Keratinocyte (primary cell): ENCODE results near the gene COL21A1. TPM values are rescaled to one million over a fixed set of nuclear protein-coding genes. Genes with fewer than 3 reads are reported as not detected.

Experiments
- DNase-seq: peaks from one replicate; pipeline ENCODE4 v3.0.0-alpha.2; 2011; ENCODE audit warnings: low read depth, missing footprints, low spot score
- FAIRE-seq: peaks from 2 replicates; lab custom pipeline; 2011; peaks lifted over from hg19 to GRCh38; lab: Jason Lieb, UNC
- H2AFZ ChIP-seq: 2 replicates; pipeline ENCODE4 v1.6.0; 2012; ENCODE audit warnings: low read length, control low read depth, inconsistent platforms; ENCODE audit not compliant: control insufficient read depth
- H3K27ac ChIP-seq: 2 replicates; pipeline ENCODE4 v1.5.1; 2011; ENCODE audit warnings: low read length; ENCODE audit not compliant: control insufficient read depth, insufficient read depth
- H3K27me3 ChIP-seq: 3 replicates; pipeline ENCODE4 v1.6.0; 2011; ENCODE audit warnings: low read length; ENCODE audit not compliant: control insufficient read depth, insufficient read depth; ENCODE audit errors: extremely low read depth
- H3K36me3 ChIP-seq, 2 experiments: 2 replicates in 1 of 2; 3 replicates in 1 of 2; pipeline ENCODE4 v1.5.1; 2011; ENCODE audit warnings: low read length in 2 of 2, mild to moderate bottlenecking in 1 of 2; ENCODE audit not compliant: control insufficient read depth in 2 of 2, insufficient read depth in 2 of 2; ENCODE audit errors: extremely low read depth in 1 of 2
- H3K4me1 ChIP-seq: 3 replicates; pipeline ENCODE4 v1.5.1; 2011; ENCODE audit warnings: low read length; ENCODE audit not compliant: control insufficient read depth, insufficient read depth; ENCODE audit errors: extremely low read depth
- H3K4me2 ChIP-seq: 3 replicates; pipeline ENCODE4 v1.6.0; 2011; ENCODE audit warnings: low read depth, low read length; ENCODE audit not compliant: control insufficient read depth, insufficient read depth; ENCODE audit errors: extremely low read depth
- H3K4me3 ChIP-seq, 3 experiments: fragments of 200-600 bp in 1 of 3; sonication (generic) in 1 of 3; 2 replicates in 2 of 3; 3 replicates in 1 of 3; pipeline ENCODE4 v1.5.1; 2011 to 2016; ENCODE audit warnings: low read length in 3 of 3, mild to moderate bottlenecking in 3 of 3, control low read depth in 2 of 3, inconsistent platforms in 1 of 3, low read depth in 1 of 3, mixed read lengths in 1 of 3, mixed run types in 1 of 3, moderate library complexity in 1 of 3; ENCODE audit not compliant: control insufficient read depth in 2 of 3, insufficient read depth in 2 of 3; ENCODE audit errors: extremely low read depth in 1 of 3
- H3K79me2 ChIP-seq: 2 replicates; pipeline ENCODE4 v1.6.0; 2012; ENCODE audit warnings: low read length; ENCODE audit not compliant: control insufficient read depth, insufficient read depth
- H3K9ac ChIP-seq: 3 replicates; pipeline ENCODE4 v1.6.0; 2011; ENCODE audit warnings: low read length; ENCODE audit not compliant: control insufficient read depth, insufficient read depth; ENCODE audit errors: extremely low read depth
- H3K9me1 ChIP-seq: 3 replicates; pipeline ENCODE4 v1.6.0; 2011; ENCODE audit warnings: low read length; ENCODE audit not compliant: control insufficient read depth, insufficient read depth; ENCODE audit errors: extremely low read depth
- H3K9me3 ChIP-seq: 2 replicates; pipeline ENCODE4 v1.5.1; 2012; ENCODE audit warnings: low read depth, low read length; ENCODE audit not compliant: control insufficient read depth
- H4K20me1 ChIP-seq: 3 replicates; pipeline ENCODE4 v1.6.0; 2011; ENCODE audit warnings: low read length; ENCODE audit not compliant: control insufficient read depth, insufficient read depth; ENCODE audit errors: extremely low read depth
- CTCF ChIP-seq, 3 experiments: IDR thresholded peaks in 1 of 3; conservative IDR thresholded peaks in 1 of 3; optimal IDR thresholded peaks in 1 of 3; 2 replicates in 2 of 3; 3 replicates in 1 of 3; pipeline versions ENCODE3 to v1.5.1; 2011; ENCODE audit warnings: low read length in 3 of 3, mild to moderate bottlenecking in 3 of 3, moderate library complexity in 2 of 3, control low read depth in 1 of 3, inconsistent platforms in 1 of 3; ENCODE audit not compliant: insufficient read depth in 2 of 3; ENCODE audit errors: extremely low read depth in 1 of 3
- EZH2 ChIP-seq: IDR thresholded peaks from one replicate; pipeline ENCODE4 v1.6.1; 2012; ENCODE audit warnings: inconsistent platforms, mild to moderate bottlenecking, low read length, moderate library complexity
- dilution Hi-C: fragments of 300-500 bp; cut with MboI; formaldehyde crosslinking; loops from one replicate; pipeline ENCODE4 v1.7.0; 2020; ENCODE audit warnings: low sequenced_read_pairs; ENCODE audit not compliant: extremely low pct_ligation_motif_present
- polyA plus RNA-seq, 5 experiments: library from polyadenylated mRNA; depleted of rRNA in 3 of 5; stranded (reverse) in 3 of 5; stranded (forward) in 1 of 5; unstranded in 1 of 5; fragments of >200 nt; gene quantifications; 1 replicate in 1 of 5; 2 replicates in 3 of 5; 3 replicates in 1 of 5; pipeline versions ENCODE4 v1.2.1 to v1.2.3, GENCODE V29; 2011 to 2012; ENCODE audit warnings: missing spikeins in 2 of 5, low read depth in 1 of 5, low replicate concordance in 1 of 5

COL21A1 gene
- polyA plus RNA-seq, 1 donor (not counting 4 experiments of a cell fraction or from before 2014, with no cell fraction given), result 0.16 TPM

- no peak for FAIRE-seq
These were observed 12.1 kb downstream of the COL21A1 start for GRCh38 chr6:56235245-56235644.

DNA sequence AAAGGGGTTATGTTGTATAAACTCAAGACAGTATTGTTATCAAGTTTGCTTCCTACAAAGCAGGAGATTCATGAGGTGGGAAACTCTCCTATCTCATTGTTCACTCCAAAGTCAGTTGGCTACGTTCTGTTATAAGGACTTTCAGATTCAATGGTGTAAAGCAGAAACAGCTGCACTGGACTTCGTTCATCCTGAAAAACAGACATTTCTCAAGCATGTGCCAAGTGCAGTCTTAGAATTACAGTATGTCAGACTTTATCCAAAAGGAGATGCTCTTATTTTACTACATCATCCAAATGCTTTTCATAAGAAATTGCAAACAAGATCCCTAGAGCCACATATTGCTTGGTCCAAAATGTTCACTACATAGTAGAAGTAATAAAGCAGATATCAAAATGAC lies 14.9 kb downstream of the COL21A1 start:
- DNase-seq, result no peak
- no peaks in the 10 kb centered on the region for H3K79me2 ChIP-seq
- peaks cover 7% of the 10 kb centered on the region for H3K4me1 ChIP-seq
- H3K4me3 ChIP-seq, result no peak overlapping the region
- no peak for FAIRE-seq
- H4K20me1 ChIP-seq, result no peaks in the 10 kb centered on the region
- dilution Hi-C loops, result no loop called here
- no peaks in the 10 kb centered on the region for H3K9me1 ChIP-seq
- TF ChIP-seq EZH2 (no peak), CTCF (optimal IDR thresholded peaks at IDR 0.05 in 1 of 3, IDR thresholded peaks at IDR 0.05 in 1 of 3, conservative IDR thresholded peaks at IDR 0.05 in 1 of 3; ENCODE audit: extremely low read depth in 1 of 3, insufficient read depth in 2 of 3, low read length in 3 of 3) (no peak)
- H3K9me3 ChIP-seq, result no peaks in the 10 kb centered on the region
- H2AFZ ChIP-seq, result no peak overlapping the region
- H3K4me2 ChIP-seq, result no peak overlapping the region
- no peak overlapping the region for H3K27ac ChIP-seq
- no peaks in the 10 kb centered on the region for H3K36me3 ChIP-seq
- no peaks in the 10 kb centered on the region for H3K27me3 ChIP-seq
- no peak overlapping the region for H3K9ac ChIP-seq

More at GRCh38 chr6:56235245-56235644, 12.1 kb downstream of the COL21A1 start:
- Histone ChIP-seq H3K9me3 (no peaks in the 10 kb centered on the region), H3K4me1 (peaks cover 7% of the 10 kb centered on the region), H3K4me3 (no peak overlapping the region), H3K27me3 (no peaks in the 10 kb centered on the region), H4K20me1 (no peaks in the 10 kb centered on the region), H3K4me2 (no peak overlapping the region), H3K36me3 (no peaks in the 10 kb centered on the region), H3K9me1 (no peaks in the 10 kb centered on the region), H3K79me2 (no peaks in the 10 kb centered on the region), H3K27ac (no peak overlapping the region), H3K9ac (no peak overlapping the region), H2AFZ (no peak overlapping the region)
- DNase-seq, result no peak
- TF ChIP-seq CTCF (optimal IDR thresholded peaks at IDR 0.05 in 1 of 3, IDR thresholded peaks at IDR 0.05 in 1 of 3, conservative IDR thresholded peaks at IDR 0.05 in 1 of 3; ENCODE audit: extremely low read depth in 1 of 3, insufficient read depth in 2 of 3, low read length in 3 of 3), result no peak
- no peak for TF ChIP-seq EZH2
- dilution Hi-C loops, result no loop called here
